Keratinocyte (primary cell): ENCODE data around the gene MTA3. TPM values are rescaled to one million over a fixed set of nuclear protein-coding genes. Genes with fewer than 3 reads are reported as not detected.

Experiments used
- DNase-seq: peaks from one replicate; pipeline ENCODE4 v3.0.0-alpha.2; 2011; ENCODE audit warnings: low read depth, missing footprints, low spot score
- FAIRE-seq: peaks from 2 replicates; lab custom pipeline; 2011; peaks lifted over from hg19 to GRCh38; lab: Jason Lieb, UNC
- H2AFZ ChIP-seq: 2 replicates; pipeline ENCODE4 v1.6.0; 2012; ENCODE audit warnings: low read length, control low read depth, inconsistent platforms; ENCODE audit not compliant: control insufficient read depth
- H3K27ac ChIP-seq: 2 replicates; pipeline ENCODE4 v1.5.1; 2011; ENCODE audit warnings: low read length; ENCODE audit not compliant: control insufficient read depth, insufficient read depth
- H3K27me3 ChIP-seq: 3 replicates; pipeline ENCODE4 v1.6.0; 2011; ENCODE audit warnings: low read length; ENCODE audit not compliant: control insufficient read depth, insufficient read depth; ENCODE audit errors: extremely low read depth
- H3K36me3 ChIP-seq, 2 experiments: 2 replicates in 1 of 2; 3 replicates in 1 of 2; pipeline ENCODE4 v1.5.1; 2011; ENCODE audit warnings: low read length in 2 of 2, mild to moderate bottlenecking in 1 of 2; ENCODE audit not compliant: control insufficient read depth in 2 of 2, insufficient read depth in 2 of 2; ENCODE audit errors: extremely low read depth in 1 of 2
- H3K4me1 ChIP-seq: 3 replicates; pipeline ENCODE4 v1.5.1; 2011; ENCODE audit warnings: low read length; ENCODE audit not compliant: control insufficient read depth, insufficient read depth; ENCODE audit errors: extremely low read depth
- H3K4me2 ChIP-seq: 3 replicates; pipeline ENCODE4 v1.6.0; 2011; ENCODE audit warnings: low read depth, low read length; ENCODE audit not compliant: control insufficient read depth, insufficient read depth; ENCODE audit errors: extremely low read depth
- H3K4me3 ChIP-seq, 3 experiments: fragments of 200-600 bp in 1 of 3; sonication (generic) in 1 of 3; 2 replicates in 2 of 3; 3 replicates in 1 of 3; pipeline ENCODE4 v1.5.1; 2011 to 2016; ENCODE audit warnings: low read length in 3 of 3, mild to moderate bottlenecking in 3 of 3, control low read depth in 2 of 3, inconsistent platforms in 1 of 3, low read depth in 1 of 3, mixed read lengths in 1 of 3, mixed run types in 1 of 3, moderate library complexity in 1 of 3; ENCODE audit not compliant: control insufficient read depth in 2 of 3, insufficient read depth in 2 of 3; ENCODE audit errors: extremely low read depth in 1 of 3
- H3K79me2 ChIP-seq: 2 replicates; pipeline ENCODE4 v1.6.0; 2012; ENCODE audit warnings: low read length; ENCODE audit not compliant: control insufficient read depth, insufficient read depth
- H3K9ac ChIP-seq: 3 replicates; pipeline ENCODE4 v1.6.0; 2011; ENCODE audit warnings: low read length; ENCODE audit not compliant: control insufficient read depth, insufficient read depth; ENCODE audit errors: extremely low read depth
- H3K9me1 ChIP-seq: 3 replicates; pipeline ENCODE4 v1.6.0; 2011; ENCODE audit warnings: low read length; ENCODE audit not compliant: control insufficient read depth, insufficient read depth; ENCODE audit errors: extremely low read depth
- H3K9me3 ChIP-seq: 2 replicates; pipeline ENCODE4 v1.5.1; 2012; ENCODE audit warnings: low read depth, low read length; ENCODE audit not compliant: control insufficient read depth
- H4K20me1 ChIP-seq: 3 replicates; pipeline ENCODE4 v1.6.0; 2011; ENCODE audit warnings: low read length; ENCODE audit not compliant: control insufficient read depth, insufficient read depth; ENCODE audit errors: extremely low read depth
- EZH2 ChIP-seq: IDR thresholded peaks from one replicate; pipeline ENCODE4 v1.6.1; 2012; ENCODE audit warnings: inconsistent platforms, mild to moderate bottlenecking, low read length, moderate library complexity
- dilution Hi-C: fragments of 300-500 bp; cut with MboI; formaldehyde crosslinking; loops from one replicate; pipeline ENCODE4 v1.7.0; 2020; ENCODE audit warnings: low sequenced_read_pairs; ENCODE audit not compliant: extremely low pct_ligation_motif_present
- polyA plus RNA-seq, 5 experiments: library from polyadenylated mRNA; depleted of rRNA in 3 of 5; stranded (reverse) in 3 of 5; stranded (forward) in 1 of 5; unstranded in 1 of 5; fragments of >200 nt; gene quantifications; 1 replicate in 1 of 5; 2 replicates in 3 of 5; 3 replicates in 1 of 5; pipeline versions ENCODE4 v1.2.1 to v1.2.3, GENCODE V29; 2011 to 2012; ENCODE audit warnings: missing spikeins in 2 of 5, low read depth in 1 of 5, low replicate concordance in 1 of 5
- TF ChIP-seq, protein P1 (sequence below), 3 experiments: IDR thresholded peaks in 1 of 3; conservative IDR thresholded peaks in 1 of 3; optimal IDR thresholded peaks in 1 of 3; 2 replicates in 2 of 3; 3 replicates in 1 of 3; pipeline versions ENCODE3 to v1.5.1; 2011; ENCODE audit warnings: low read length in 3 of 3, mild to moderate bottlenecking in 3 of 3, moderate library complexity in 2 of 3, control low read depth in 1 of 3, inconsistent platforms in 1 of 3; ENCODE audit not compliant: insufficient read depth in 2 of 3; ENCODE audit errors: extremely low read depth in 1 of 3

Gene MTA3
- polyA plus RNA-seq, 1 donor (not counting 4 experiments of a cell fraction or from before 2014, with no cell fraction given): 34.3 TPM

DNA sequence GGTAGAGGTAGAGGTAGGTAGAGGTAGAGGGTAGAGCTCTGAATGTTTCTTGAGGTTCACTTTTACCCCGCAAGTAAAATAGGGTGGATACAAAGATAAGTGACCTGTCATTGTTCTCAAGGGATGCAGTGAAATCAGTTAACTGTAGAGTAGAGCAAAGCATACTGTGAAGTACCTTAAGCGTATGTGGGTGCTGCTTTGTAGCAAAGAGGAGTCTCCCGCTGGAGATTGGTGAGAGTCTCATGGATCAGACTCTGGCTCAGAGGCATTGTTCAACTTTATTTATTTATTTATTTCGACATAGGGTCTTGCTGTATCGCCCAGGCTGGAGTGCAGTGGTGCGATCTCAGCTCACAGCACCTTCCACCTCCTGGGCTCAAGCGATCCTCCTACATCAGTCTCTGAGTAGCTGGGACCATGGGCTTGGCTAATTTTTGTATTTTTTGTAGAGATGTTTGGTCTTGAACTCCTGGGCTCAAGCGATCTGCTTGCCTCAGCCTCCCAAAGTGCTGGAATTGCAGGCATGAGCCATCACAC, 38.7 kb downstream of the MTA3 start:
- no peaks in the 10 kb centered on the region for H3K79me2 ChIP-seq
- peaks cover 0 to 2% of the 10 kb centered on the region in 2 experiments for H3K36me3 ChIP-seq
- H3K27ac ChIP-seq: no peak overlapping the region
- dilution Hi-C loops: no loop called here
- H4K20me1 ChIP-seq: no peaks in the 10 kb centered on the region
- FAIRE-seq (no peak), DNase-seq (no peak)
- H3K4me2 ChIP-seq: no peak overlapping the region
- no peaks in the 10 kb centered on the region for H3K27me3 ChIP-seq
- TF ChIP-seq, protein P1, sequence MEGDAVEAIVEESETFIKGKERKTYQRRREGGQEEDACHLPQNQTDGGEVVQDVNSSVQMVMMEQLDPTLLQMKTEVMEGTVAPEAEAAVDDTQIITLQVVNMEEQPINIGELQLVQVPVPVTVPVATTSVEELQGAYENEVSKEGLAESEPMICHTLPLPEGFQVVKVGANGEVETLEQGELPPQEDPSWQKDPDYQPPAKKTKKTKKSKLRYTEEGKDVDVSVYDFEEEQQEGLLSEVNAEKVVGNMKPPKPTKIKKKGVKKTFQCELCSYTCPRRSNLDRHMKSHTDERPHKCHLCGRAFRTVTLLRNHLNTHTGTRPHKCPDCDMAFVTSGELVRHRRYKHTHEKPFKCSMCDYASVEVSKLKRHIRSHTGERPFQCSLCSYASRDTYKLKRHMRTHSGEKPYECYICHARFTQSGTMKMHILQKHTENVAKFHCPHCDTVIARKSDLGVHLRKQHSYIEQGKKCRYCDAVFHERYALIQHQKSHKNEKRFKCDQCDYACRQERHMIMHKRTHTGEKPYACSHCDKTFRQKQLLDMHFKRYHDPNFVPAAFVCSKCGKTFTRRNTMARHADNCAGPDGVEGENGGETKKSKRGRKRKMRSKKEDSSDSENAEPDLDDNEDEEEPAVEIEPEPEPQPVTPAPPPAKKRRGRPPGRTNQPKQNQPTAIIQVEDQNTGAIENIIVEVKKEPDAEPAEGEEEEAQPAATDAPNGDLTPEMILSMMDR (optimal IDR thresholded peaks at IDR 0.05 in 1 of 3, IDR thresholded peaks at IDR 0.05 in 1 of 3, conservative IDR thresholded peaks at IDR 0.05 in 1 of 3; ENCODE audit: extremely low read depth in 1 of 3, insufficient read depth in 2 of 3, low read length in 3 of 3): no peak
- no peak for TF ChIP-seq EZH2
- H3K9ac ChIP-seq: no peak overlapping the region
- H3K4me1 ChIP-seq: no peaks in the 10 kb centered on the region
- H3K9me1 ChIP-seq: no peaks in the 10 kb centered on the region
- no peaks in the 10 kb centered on the region for H3K9me3 ChIP-seq
- H2AFZ ChIP-seq: no peak overlapping the region
- H3K4me3 ChIP-seq: no peak overlapping the region

DNA sequence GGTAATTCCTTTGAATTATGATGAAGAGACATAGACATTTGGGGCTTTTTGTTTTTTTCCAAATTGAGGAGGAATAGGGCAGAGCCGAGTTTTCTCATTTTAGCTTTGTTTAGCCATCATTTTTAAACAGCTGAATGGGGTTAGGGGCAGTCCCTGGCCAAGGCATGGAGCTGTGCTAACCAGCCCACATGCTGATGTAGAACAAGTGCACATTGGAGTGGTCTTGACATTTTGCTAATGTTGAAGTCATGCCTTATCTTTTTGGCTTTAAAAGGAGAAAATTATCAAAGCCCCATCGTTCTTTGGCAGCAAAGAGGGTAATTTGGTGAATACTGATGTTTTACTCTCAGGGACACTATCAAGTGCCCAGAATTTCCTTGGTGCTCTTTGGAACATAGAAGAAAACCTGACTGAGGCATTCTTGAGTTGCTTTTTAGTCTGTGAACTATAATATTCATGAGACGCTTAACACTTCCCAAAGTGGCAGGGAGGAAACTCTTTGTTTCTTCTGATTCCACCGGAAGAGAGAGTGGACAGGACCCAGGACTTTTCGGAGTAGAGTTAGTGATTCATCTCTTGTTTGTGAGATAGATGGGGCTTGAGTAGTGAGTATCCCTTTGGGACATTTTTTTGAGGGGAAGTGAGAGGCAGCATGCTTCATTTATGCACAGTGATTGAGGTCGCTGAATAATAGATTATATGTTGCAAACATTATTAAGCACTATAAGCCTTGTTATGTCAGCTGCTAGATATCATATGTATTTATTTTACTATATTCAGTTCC, 45.0 kb downstream of the MTA3 start:
- DNase-seq (no peak), FAIRE-seq (no peak)
- Histone ChIP-seq H3K4me2 (no peak overlapping the region), H4K20me1 (no peaks in the 10 kb centered on the region), H3K4me1 (peaks cover 2% of the 10 kb centered on the region), H3K27me3 (no peaks in the 10 kb centered on the region), H2AFZ (no peak overlapping the region), H3K79me2 (no peaks in the 10 kb centered on the region), H3K36me3 (peaks cover 0 to 4% of the 10 kb centered on the region in 2 experiments), H3K9me3 (no peaks in the 10 kb centered on the region), H3K27ac (no peak overlapping the region), H3K9me1 (peaks cover under 1% of the 10 kb centered on the region), H3K9ac (no peak overlapping the region), H3K4me3 (no peak overlapping the region)
- TF ChIP-seq, protein P1 (optimal IDR thresholded peaks at IDR 0.05 in 1 of 3, IDR thresholded peaks at IDR 0.05 in 1 of 3, conservative IDR thresholded peaks at IDR 0.05 in 1 of 3; ENCODE audit: extremely low read depth in 1 of 3, insufficient read depth in 2 of 3, low read length in 3 of 3): no peak
- TF ChIP-seq EZH2: no peak
- dilution Hi-C loops: no loop called here
